ENCODE results near the gene LRRC8E.
"Not testable (repeated sequence)": the region's sequence is repeated elsewhere in the genome, so short reads cannot be mapped to it uniquely, and the experiment has no call there.

LRRC8E gene

DNA sequence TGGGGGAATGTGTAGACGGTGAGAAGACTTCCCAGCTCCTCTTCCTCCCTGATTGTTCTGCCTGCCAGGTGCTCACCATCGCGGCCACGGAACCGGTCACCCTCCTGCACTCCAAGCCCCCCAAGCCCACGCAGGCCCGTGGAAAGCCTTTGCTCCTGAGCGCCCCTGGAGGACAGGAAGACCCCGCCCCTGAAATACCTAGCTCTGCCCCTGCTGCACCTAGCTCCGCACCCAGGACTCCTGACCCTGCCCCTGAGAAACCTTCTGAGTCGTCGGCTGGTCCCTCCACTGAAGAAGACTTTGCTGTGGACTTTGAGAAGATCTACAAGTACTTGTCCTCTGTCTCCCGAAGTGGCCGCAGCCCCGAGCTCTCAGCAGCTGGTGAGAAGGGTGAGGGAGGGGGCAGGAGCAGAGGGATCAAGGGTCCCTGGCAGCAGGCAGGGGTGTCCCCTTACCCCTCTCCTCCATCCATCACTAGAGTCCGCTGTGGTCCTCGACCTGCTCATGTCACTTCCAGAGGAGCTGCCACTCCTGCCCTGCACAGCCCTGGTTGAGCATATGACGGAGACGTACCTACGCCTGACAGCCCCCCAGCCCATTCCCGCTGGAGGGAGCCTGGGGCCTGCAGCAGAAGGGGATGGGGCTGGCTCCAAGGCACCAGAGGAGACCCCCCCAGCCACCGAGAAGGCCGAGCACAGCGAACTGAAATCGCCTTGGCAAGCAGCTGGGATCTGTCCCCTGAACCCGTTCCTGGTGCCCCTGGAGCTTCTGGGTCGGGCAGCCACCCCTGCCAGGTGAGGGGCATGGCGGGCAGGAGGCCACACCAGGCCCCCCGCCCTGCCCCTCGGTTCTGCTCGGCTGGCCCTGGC, 33.9 kb downstream of the LRRC8E start:
- no peak for DNase-seq

DNA sequence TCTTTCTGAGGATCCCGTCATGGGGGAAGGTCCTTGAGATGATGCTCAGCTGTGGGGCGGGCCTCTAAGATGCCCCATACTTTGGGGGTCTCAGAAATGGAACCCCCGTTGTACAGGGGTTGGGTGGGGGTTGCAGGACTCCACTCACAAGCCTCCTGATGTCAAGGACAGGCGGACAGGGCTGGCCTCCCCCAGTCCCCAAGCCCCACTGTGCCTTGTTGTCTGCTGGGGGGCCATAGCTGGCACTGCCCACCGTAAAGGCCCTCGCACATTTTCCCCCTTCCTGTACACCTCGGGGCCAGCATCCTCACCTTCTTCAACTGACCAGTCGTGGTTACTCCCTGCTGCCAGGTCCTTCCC, 34.5 kb downstream of the LRRC8E start:
- no peak for DNase-seq

DNA sequence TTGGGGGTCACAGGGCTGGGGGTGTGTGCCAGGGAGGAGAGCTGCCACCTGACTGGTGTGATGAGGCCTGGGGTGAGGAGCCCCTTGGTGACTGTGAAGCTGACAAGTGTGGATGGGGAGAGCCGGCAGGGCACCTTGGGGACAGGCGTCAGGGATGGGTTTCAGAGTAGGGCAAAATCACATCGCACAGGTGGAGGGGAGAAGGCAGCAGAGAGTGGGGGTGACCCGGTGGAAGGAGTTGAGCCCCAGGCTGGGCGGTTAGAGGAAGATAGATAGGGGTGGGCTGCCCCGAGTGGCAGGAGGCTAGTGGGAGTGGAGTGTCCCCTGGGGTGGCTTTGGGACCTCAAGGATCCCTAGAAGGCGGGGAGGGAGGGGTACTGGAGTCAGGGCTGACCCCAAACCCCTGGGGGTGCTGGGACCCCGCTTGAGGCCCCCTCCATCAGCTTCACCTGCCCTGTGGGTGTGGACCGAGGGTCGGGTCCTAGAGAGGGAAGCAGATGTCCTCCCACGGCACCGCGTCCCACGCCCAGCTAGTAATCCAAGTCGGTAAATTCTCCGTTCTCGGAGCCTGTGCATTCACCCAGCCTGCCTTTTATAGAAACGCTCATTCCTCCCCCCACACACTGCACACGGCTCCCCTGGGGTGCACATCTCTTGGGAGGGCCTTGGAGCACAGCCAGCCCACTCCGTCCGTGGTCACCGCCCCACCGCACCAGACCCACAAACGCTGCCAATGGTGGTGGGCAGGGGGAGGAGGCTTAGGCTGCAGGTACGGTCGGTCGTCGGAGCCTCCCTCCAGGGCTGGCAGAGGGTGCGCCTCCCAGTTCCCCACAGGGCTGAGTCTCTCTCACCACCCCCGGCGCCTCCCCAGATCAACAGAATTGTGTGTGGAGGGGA, 35.2 kb downstream of the LRRC8E start:
- no peak for DNase-seq

DNA sequence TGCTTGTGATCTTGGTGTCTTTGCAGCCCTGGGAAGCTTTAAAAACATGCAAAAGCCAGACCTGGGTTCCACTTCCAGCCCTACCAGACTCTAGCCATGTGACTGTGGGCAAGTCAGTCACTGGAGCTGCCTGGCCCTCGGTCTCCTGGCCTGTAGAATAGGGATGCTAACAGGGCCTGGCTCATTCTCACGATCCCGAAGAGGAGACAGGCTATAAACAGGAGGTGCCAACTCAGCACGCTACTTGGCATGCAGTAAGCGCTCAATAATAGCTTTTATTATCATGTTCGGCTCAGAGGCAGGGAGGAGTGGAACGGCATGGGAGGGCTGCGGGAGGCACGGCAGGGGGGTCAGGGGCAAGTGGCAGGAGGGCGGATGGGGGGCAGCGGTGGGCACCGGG, 35.9 kb downstream of the LRRC8E start:
- DNase-seq: peak; percentile 32

DNA sequence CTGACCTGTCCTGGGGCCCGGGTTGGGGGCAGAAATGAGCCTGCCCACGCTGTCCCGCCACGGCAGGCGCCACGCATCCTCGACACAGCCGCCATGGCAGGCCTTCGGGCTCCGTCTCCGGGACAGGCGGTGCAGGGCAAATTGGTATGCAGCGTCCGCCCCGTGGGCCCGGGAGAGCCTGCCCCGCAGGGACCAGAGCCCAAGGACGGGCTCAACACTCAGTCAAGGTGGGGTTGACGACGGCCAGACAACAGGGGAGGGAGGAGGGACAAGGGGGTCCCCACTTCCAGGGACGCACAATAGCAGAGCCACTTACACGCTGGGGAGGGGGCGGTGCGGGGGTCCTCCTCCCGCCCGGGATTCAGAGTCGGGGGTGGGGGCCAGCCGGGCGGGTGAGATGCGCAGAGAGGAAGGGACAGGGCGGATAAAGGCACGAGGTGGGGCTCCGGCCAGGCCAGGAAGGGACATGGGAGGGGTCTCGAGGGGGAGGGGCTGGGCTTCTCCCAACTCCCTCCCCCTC, 36.4 kb downstream of the LRRC8E start:
- DNase-seq: no peak

DNA sequence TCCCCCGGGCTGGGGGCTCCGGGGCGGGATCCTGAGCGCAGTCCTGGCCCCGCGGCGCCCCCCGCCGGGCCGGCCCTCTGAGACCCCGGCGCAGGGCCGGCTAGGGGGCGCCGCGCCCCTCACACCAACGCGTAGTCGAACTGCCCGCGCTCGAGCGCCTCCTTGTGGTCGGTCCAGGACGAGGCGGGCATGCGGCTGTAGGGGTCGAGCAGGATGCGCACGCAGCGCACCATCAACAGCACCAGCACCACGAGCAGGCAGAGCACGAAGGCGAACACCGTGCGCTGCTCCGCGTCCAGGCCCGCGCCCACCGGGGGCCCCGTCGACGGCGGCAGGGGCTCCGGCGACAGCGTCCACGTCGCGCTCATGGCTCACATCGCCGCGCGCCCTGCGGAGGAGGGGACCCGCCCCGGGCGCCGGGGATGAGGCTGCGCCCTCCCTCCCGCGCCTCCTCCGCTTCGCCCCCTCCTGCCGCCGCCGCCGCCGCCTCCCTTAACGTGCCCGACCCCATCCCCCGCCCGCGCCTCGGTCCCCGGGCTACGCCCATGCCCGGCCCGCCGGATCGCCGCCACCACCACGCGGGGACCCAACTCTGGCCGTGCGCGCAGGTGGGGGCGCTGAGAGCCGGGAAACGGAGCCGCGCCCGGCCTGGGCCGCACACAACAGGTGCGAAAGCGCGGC, 37.0 kb downstream of the LRRC8E start:
- peak; percentile 93 for DNase-seq

DNA sequence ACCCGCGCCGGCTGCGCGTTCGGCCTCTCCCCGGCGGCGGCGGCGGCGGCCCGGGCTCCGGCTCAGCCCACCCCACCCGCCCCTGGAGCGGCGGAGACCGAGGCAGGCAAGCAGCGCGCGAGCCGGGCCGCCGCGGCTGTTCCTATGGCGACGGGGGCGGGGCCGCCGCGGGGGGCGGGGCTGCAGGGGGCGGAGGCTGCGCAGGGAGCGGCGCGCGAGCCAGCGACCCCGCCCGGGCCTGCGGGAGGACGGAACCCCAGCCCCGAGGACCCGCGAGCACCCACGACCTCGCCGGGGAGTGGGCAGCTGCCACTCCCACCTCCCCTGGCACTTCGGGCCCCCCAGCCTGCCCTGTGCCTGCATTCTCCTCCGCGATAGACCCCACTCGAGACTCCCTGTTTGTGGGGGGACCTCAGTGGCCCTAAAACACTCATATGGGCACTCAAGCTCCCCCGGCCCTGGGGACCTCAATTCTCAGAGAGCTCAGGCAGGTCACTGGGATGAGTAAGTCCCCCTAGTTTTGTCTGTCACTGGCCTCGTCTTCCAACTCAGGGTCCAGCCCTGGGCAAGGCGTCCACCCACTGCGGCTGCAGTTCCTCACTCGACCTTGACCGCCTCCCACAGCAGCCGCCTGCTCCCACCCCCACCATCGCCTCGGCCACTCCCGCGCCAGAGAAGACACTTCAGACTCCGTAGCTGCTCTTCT, 37.9 kb downstream of the LRRC8E start, which contains the start of gene CTXN1:
TSS of gene CTXN1 (minus strand) at position 115 of the 706 bp plus-strand sequence. CDS start 597 bp downstream, outside the sequence.
- peak; percentile 74 for DNase-seq

DNA sequence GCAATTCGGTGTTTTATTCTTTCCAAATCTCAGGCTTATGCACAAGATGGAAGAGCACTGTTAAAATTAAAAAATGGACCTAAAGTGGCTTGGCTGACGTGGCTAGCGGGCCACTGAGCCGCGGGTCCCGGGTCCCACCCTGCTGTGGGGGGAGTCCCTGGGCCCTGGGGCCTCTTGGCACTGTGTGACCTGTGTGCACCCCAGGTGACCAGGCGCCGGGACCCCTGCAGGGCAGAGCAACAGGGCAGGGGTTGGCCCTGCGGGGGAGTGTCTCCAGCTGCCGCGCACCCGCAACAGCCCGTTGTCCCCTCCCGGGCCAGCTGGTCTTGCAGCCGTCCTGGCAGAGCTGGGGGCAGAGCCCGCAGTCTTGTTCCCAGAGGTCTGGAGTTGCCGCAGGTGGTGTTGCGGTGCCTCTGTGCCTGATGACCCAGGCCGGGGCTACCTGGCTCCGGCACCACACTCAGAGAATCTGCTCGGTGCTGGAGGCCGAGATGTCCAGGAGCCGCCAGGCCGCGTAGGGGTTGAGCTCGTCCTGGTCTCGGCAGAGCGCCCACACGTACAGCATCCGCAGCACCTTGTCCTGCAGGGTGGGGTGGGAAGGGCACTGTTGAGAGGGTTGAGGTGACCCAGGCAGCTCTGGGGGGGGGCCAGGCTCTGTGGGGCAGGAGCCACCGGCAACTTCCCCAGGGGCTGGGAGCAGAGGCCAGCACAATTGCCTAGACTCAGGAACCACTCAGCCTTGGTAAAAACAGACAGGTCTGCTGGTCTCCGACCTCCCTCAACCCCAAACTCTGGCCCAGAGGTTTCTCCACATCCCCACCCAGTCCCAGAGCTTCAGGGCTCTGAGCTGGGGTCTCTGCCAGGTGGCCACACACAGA, 38.7 kb downstream of the LRRC8E start:
- no peak for DNase-seq

DNA sequence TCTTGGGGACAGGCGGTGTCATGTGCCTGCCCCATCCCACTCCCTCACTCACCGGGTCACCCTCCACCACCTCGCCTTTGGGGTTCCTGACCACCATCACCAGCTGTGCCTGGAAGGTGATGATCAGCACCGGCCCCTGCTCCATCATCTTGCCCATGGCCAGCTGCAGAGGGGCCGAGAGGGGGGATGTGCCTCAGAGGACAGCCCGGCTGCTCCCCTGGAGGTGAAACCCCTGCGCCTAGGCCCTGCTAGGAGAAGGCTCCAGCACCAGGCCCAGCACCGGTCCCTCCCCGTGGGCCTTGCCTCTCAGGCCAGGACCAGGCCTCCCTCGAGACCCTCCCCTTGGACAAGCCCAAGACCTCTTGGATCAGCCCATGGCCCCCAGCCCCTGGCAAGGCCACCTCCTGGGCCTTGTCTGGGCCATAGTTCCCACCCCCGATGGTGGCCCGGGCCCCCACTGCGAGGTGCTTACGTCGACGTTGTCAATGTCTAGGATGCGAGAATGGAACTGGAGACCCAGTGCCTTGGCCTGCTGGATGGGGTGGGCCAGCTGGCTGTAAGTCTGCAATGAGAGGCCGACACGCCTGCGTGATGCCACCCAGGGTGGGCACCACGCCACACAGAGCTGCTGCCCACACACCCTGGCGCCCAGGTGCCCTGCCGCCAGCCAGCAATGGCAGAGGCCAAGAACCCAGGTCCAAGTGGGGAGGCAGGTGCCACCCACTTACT, 39.5 kb downstream of the LRRC8E start:
- no peak for DNase-seq

DNA sequence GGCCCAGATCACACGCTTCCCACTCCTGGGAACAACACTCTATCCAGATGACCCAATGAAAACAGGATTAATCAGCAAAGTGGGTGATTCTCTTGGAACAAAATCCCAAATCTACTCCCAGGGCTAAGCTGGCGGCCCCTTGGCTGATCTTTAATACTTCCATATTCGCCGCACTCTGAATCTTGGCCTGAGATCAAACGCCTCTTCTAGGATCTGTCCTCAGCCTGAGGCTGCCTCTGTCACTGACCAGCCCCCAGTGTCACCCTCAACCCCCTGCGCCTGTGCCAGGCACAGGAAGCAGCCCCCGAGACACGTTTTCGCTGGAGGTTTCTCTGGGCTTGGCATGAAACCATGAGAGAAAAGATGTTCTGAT, 40.0 kb downstream of the LRRC8E start:
- DNase-seq: no peak

DNA sequence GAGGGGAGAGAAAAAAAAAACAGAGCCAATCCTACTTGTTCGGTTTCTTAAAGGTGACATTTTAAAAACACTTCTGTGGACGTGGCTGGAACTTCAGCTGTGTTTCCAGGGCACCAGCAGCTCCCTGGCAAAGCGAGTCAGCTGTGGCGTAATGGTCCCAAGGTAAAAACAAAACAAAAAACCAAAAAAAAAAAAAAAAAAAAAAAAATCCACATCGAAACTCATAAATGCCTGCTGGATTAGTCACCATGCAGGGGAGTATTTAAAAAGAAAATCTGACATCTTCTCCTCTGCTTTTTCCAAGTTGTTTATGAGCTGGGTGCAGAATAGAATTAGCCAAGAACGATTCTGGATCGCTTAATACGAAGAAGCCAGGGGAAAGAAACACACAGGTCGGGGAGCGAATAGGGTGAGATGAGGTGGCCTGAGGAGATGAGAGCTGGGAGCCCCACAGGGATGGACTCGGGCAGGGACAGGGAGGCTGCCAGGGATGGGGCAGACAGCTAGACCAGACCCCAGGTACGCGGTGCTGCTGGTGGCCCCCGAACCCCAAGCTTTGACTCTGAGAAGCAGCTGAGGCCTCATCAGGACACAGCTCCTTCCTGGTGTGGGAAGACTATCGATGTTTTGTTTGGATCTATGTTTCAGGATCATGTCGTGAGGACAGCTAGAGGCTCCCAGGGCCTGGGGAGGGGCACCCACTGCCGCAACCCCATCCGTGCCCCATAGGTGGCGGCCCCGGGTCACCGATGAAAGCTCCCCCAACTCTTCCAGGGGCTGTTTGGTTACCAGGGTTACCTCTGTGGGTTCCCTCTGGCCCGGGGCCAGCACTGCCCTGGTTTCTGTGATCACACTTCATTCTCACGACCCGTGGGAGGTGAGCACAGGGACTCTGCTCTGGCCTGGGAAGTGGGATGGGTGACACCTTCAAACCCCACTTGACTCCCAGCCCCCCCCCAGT, 40.7 kb downstream of the LRRC8E start:
- DNase-seq: peak; percentile 90

DNA sequence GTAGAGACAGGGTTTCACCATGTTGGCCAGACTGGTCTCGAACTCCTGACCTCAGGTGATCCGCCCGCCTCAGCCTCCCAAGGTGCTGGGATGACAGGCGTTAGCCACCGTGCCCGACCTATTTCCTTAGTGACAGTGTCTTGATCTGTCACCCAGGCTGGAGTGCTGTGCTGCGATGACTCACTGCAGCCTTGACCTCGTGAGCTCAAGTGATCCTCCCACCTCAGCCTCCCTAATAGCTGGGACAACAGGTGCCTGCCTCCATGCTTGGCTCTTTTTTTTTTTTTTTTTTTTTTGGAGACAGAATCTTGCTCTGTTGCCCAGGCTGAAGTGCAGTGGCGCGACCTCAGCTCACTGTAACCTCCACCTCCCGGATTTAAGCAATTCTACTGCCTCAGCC, 41.7 kb downstream of the LRRC8E start:
- DNase-seq: not testable (repeated sequence)

DNA sequence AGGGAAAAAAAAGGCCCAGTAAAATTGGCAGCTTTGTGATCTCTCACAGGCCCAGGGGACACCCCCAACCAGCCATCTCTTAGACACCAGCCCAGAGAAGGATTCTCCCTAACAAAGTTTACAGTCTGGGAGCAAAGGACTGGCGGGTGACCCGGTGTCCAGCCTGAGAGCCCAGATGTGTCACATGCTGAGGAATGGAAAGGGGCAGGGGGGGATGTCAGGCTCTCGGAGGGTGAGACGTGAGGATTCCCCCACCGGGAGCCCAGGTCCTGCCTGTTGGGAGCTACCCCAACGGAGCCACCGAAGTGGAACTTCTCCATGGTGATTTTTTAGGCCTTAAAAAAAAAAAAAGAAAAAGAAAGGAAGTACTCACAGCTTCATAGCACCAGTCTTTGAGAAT, 42.5 kb downstream of the LRRC8E start:
- DNase-seq: no peak

DNA sequence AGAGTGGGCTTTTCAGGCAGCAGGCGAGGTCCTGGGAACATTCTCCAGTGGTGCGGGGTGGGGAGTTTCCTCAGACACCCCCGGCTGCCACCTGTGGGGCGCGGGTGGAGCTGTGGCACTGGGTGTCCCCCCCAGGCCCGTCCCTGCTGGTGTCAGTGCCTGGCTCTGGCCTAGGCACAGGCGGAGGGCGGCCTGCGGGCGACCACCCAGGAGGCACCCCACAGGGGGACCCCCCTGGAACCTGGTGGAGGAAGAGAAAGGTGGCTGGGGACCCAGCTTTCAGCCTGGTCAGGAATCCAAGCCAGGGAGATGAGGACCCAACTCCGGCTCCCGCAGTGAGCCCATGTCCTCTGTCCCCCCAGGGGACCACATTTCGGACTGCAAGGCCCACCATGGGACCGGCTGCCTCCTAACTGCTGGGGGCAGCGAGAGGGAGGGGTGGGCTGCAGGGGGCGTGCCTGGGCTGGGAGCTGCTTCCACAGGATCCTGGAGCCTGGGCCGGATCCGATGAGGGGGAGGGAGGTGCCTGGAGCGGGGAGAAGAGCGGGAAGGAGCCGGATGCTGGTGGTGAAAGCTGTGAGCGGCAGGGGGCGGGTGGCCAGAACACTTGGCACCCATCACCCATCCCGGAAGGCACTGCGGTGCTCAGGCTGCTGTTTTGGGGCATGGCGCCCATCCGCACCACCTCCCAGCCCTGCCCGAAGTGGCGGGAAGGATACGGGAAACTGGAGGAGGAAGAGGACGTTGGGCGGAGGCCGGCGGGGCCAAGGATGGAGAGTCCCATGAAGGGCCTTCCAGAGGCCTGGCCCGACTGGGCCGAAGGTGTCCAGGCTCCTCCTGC, 43.1 kb downstream of the LRRC8E start:
- no peak for DNase-seq

DNA sequence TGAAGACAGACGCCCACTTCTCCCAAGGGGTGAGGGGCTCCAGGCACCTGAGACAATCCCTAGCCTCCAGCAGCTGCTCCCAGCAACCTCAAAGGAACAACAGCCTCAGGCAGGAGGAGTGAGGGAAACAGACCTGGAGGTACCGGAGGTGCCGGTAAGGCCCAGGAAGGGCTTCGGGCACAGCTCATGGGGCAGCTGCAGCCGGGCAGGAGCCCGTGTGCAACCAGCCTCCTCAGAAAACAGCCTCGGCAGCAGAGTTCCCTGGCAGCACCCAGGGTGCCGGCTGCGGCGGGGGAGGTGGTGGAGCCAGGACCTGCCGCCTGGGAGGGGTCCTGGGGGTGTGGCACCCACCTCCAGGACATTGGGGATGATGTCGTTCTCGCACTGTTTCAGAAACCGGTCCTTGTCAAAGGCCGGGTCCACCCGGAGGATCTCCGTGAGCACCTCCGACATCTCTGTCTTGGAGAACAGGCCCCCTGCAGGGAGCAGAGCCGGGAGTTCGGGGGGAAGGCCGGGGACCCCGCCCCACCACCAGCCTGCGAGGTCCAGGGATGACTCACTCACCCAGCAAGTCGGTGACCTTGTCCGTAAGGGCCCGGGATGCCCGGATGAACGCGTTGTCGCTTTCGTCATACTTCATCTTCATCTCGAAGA, 44.1 kb downstream of the LRRC8E start:
- no peak for DNase-seq

DNA sequence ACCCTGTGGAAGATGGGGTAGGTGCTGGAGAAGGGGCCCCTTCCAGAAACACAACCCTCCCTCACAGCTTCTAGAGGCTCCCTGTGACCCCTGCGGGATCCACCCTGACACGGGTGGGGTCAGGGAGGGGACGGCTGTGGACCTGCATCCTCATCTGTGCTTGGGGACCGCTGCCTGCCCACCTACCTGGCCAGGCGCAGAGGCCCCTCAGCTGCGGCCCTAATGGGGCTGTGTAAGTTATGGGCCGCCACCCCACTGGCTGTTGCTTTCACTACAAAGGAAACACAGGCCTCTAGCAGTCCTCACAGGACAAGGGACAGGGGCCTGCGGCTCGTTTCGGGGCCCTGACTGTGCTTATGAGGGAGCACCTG, 44.6 kb downstream of the LRRC8E start:
- no peak for DNase-seq

DNA sequence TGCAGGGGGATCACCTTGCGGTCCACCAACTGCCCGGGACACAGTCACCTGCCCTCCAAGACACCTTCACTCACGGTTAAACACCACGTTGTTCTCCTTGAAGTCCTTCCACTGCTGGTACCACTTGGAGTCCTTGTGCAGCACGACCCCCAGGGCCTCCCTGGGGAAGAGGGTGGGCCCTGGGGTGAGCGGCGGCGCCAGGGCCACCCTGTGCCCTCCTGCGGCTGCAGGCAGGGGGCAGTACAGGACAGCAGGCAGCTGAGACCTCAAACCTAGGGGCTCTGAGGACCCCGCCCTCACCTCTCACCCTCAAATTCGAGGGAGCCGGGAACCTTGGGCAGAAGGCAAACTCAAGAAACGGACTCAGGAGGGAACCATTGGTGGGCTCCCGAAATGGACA, 45.1 kb downstream of the LRRC8E start:
- no peak for DNase-seq
